HG03175 (cell line): ENCODE data around the gene NEU4.
A peak's percentile ranks its signal among the peaks of the same experiment; 100 is the strongest.
"Not testable (repeated sequence)": the region's sequence is repeated elsewhere in the genome, so short reads cannot be mapped to it uniquely, and the experiment has no call there.

ENCODE experiments used
- ATAC-seq: cut with Tn5 transposase; IDR thresholded peaks from one replicate; pipeline ENCODE4 v1.9.1; 2021; ENCODE audit warnings: mild to moderate bottlenecking, moderate library complexity; ENCODE audit not compliant: unreplicated experiment

Gene NEU4

GRCh38 chr2:241808721-241809382 is at the start of gene NEU4:
NEU4 (plus strand) TSS chr2:241809193; CDS start chr2:241814485, 5,292 bp downstream.
- no peak for ATAC-seq

GRCh38 chr2:241759893-241760292 is 49.1 kb upstream of the NEU4 start:
- not testable (repeated sequence) for ATAC-seq

- no peak for ATAC-seq
These were observed 48.7 kb upstream of the NEU4 start for GRCh38 chr2:241760301-241760771.

GRCh38 chr2:241762321-241762932 is 46.6 kb upstream of the NEU4 start:
- ATAC-seq = no peak

- ATAC-seq = peak; percentile 96
These were observed 46.0 kb upstream of the NEU4 start for GRCh38 chr2:241762933-241763369.

- ATAC-seq = no peak
These were observed 45.3 kb upstream of the NEU4 start for GRCh38 chr2:241763551-241764274.

GRCh38 chr2:241764275-241765241 is 44.4 kb upstream of the NEU4 start:
- no peak for ATAC-seq

- no peak for ATAC-seq
These were observed 41.3 kb upstream of the NEU4 start for GRCh38 chr2:241767464-241768250.

GRCh38 chr2:241768251-241768711 is 40.7 kb upstream of the NEU4 start:
- no peak for ATAC-seq

- no peak for ATAC-seq
These were observed 40.1 kb upstream of the NEU4 start for GRCh38 chr2:241768850-241769249.

- ATAC-seq = no peak
These were observed 39.2 kb upstream of the NEU4 start for GRCh38 chr2:241769819-241770184.

GRCh38 chr2:241770185-241770935 is 38.6 kb upstream of the NEU4 start:
- ATAC-seq = no peak

- no peak for ATAC-seq
These were observed 38.1 kb upstream of the NEU4 start for GRCh38 chr2:241770936-241771285.

- ATAC-seq = no peak
These were observed 37.5 kb upstream of the NEU4 start for GRCh38 chr2:241771286-241772062.

- no peak for ATAC-seq
These were observed 36.9 kb upstream of the NEU4 start for GRCh38 chr2:241772063-241772499.

- ATAC-seq = no peak
These were observed 35.2 kb upstream of the NEU4 start for GRCh38 chr2:241773511-241774418.
